RKO (cell line): Measurements from ENCODE around the gene LILRB5.
"Not testable (repeated sequence)": the region's sequence is repeated elsewhere in the genome, so short reads cannot be mapped to it uniquely, and the experiment has no call there.

ENCODE experiments used
- DNase-seq: peaks from one replicate; pipeline ENCODE4 v3.0.0-alpha.2; 2016; ENCODE audit warnings: low spot score

Gene LILRB5

DNA sequence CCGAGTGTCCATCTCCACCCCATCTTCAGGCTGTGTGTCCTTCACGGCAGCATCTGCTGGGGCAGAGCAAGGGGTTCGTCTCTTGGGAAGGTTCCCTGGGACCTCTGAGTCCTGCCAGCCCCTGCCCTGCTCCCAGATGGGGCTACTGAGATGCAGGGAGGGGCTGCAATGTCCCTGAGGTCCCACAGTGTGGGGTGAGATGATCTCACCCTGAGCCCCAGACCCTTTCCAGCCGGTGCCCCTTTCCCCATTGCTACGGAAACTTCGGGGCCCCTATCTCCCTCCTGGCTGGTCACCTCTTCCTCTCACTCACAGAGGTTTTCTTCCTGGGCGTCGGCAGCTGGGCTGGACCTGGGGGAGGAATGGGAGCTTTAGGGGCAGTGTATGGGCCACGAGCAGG lies 18.9 kb upstream of the LILRB5 start:
- DNase-seq: no peak

GRCh38 chr19:54274516-54274915 lies 17.4 kb upstream of the LILRB5 start:
- not testable (repeated sequence) for DNase-seq

DNA sequence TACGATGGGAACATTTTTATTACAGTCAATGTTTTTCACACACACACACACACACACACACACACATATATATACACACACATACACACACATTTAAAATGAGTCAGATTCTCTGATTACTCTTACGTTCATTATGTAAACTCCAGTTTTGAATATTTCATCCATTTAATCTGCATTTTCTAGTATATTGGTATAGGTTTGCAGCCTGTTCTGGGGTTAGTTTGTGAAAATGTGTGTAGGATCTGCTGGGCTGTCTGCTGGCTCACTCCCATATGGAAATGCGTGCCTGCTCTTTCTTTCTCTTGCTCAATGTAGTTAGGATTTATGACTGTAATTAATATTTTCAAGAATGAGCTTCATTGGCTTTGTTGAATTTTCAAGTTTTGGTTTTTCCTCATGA lies 16.7 kb upstream of the LILRB5 start:
- DNase-seq: no peak

- not testable (repeated sequence) for DNase-seq
These were observed 15.1 kb upstream of the LILRB5 start for GRCh38 chr19:54272181-54272580.

DNA sequence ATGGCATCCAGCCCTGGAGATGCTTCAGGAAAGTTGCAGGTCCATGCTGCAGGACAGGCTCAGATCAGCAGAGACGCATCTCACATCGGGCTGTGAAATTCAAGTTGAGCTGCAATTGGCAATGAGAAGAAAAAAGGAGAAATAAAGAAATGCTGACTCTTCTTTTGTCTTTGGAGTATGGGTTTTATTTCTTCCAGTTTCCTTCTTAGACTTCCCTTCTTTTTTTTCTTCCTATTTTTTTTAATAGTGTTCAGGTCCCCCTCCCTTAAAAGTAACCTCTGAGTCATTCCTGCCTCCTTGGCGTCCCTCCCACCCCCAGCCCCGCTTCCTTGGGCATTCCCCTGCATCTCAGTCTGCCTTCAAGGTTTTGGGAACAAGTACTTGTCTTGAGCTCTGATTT lies 14.5 kb upstream of the LILRB5 start:
- DNase-seq: not testable (repeated sequence)

DNA sequence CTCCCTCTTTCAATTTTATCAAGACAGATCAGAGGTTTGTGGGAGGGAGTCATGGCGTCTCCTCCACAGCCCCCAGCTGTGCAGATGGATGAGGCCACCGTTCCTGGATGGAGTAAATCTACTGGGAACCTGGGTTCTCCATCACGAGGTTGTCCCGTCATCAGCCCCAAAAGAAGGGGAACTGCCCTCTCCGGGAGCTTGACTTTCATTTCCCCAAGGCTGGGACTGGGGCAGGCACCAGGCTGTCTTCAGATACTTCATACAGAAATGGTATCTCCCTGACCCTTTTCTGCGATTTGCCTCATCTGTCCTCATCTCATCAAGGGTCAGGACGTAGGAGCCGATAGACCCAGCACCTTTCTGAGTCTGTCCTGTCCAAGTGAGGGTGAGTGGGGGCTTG lies 14.0 kb upstream of the LILRB5 start:
- DNase-seq: no peak

DNA sequence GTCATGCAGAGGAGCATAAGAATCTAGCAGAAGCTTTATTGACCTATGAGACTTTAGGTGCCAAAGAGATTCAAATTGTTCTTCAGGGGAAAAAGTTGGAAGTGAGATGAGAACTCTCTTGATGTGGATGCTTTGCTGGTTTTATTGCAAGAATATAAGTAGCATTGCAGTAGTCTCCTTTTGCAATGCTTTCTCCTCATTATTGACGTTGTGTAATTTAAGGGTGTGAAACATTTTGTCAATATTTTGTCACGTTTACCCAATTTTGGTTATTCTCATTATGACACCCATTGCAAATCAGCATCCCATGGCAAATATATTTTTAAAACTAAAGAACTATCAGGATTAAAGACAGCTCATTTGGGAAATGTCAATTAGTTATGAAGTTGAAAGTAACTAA lies 11.9 kb upstream of the LILRB5 start:
- DNase-seq: no peak

DNA sequence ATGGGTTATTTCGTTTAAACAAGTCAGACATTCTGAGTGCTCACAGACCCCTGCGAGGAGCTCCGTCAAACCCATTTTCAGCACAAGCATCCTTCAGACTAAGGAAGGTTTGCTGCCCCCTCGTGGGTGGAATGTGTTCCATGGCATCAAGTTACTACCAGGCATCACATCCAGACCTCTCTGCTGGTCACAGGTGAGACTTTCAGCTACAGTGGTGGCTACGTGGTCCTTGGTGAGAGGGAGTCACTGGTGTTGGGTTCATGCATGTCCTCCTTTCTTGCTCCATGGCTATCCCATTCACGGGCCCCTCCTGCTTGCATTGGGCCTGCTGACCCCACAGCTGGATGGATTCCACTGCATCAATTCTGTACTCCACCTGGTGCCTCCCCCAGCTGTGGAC lies 9.1 kb upstream of the LILRB5 start:
- peak; percentile 69 for DNase-seq

DNA sequence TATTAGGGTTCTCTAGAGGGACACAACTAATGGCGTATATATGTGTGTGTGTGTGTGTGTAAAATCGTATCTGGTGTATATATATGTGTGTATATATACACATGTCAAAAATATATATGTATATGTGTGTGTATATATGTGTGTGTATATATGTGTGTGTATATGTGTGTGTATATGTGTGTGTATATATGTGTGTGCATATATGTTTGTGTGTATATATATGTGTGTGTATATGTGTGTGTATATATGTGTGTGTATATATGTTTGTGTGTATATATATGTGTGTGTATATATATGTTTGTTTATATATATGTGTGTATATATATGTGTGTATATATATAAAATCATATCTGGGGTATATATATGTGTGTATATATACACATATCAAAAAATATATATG lies 5.4 kb upstream of the LILRB5 start:
- no peak for DNase-seq

- no peak for DNase-seq
These were observed 5.0 kb upstream of the LILRB5 start for GRCh38 chr19:54262066-54262465.

DNA sequence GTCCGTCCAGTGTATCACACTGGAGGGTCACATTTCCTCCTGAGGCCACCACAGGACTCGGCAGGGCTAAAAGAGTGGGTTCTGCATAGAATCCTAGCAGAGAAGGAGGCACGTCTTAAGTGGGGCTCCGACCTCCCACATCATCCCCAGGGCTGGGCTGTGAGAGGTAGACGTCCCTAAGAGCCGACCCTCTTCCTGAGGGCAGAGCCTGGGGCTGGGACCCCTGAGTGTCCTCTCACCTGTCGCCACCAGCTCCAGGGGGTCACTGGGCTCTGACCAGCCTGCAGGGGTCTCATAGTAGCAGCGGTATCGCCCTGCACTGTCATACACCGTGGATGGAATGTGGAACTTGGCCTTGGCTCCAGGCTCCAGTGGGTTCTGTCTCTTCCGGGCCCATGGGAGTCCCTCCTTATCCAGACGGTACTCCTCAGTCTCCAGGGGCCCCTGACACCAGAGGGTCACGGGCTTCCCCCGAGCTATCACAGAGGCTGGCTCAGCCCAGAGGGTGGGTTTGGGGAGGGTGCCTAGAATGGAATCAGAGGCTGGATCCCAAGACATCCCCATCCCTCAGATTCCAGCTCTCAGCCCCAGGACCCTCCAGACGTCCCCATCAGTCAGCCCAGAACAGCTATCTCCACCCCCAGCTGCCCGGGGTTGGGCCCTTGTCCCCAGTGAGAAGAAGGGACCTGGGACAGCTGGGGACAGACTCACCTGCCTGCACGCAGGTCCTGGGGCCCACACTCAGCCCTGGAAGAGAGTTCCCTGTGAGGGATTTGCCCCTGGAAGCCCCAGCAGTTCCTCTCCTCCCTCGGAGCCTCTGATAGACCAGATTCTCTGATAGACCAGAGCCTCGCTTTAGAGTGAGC lies 590 bp downstream of the LILRB5 start:
- DNase-seq: no peak

DNA sequence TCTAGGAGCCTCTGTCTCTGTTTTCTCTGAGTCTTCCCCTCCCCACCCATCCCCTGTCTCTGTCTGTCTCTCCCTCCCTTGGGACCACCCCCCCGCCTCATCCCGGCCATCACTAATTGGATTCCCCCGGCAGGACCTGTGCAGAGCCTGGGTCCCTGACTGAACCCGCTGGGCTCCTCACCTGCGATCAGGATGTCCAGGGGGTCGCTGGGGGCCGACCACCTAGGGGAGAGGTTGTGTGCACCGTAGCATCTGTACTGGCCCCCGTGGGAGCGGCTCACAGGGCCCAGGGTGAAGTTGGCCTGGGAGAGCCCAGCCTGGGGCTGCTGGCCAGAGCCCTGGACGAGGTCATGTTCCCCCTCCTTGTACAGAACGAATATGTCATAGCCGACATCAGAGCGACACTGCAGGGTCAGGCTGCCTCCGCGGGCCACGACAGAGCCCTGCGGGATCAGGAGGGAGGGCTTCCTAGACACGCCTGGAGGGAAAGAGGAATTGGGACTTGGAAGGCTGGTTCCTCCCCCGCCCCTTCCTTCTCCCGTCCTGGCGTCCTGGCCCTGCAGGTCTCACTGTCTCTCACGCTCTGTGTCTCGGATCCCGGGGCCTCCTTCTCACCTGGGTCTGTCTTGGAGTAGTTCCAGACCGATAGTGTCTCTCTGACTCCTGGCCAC lies 1.8 kb downstream of the LILRB5 start:
- no peak for DNase-seq

- DNase-seq: no peak
These were observed 2.7 kb downstream of the LILRB5 start for GRCh38 chr19:54254195-54254906.

- no peak for DNase-seq
These were observed 3.5 kb downstream of the LILRB5 start for GRCh38 chr19:54253331-54254194.

GRCh38 chr19:54252845-54253244 lies 4.2 kb downstream of the LILRB5 start:
- no peak for DNase-seq

- no peak for DNase-seq
These were observed 4.8 kb downstream of the LILRB5 start for GRCh38 chr19:54252243-54252642.

GRCh38 chr19:54248016-54248601 lies 9.0 kb downstream of the LILRB5 start:
- peak; percentile 50 for DNase-seq

DNA sequence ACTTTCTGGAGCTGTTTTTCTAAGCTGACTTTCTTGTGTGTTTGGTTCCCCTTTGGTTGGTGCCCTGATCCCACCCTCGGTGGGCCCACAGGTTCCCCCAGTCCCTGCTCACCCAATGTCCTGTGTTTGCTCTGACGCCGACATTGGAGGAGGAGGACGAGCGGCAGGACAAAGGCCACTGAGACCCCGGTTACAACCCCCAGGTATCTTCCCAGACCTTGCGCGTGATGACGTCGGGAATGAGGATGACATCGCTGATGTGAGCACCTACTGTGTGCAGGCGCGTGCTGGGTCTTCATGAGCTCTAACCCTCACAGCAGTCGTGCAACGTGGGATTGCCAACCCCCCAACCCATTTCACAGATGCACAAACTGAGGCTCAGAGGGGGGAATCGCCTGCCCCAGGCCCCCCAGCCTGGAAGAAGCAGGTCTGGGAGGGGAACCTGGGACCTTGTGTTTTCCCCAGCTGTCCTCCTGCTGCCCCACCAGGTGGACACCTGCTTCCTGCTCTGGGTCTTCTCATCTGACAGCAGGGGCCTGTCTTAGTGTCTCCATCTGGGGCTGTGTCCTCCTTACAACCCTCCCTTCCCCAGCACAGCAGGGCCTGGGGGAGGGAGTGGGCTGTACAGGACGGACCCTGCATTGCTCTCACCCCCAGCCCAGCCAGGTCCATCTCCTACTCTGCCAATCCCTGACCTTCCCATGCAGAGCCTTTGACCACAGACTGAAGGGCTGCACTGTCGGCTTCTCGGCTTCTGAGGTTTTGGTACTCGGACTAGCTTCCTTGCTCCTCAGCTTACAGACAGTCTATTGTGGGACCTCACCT lies 9.8 kb downstream of the LILRB5 start:
- no peak for DNase-seq

- DNase-seq: no peak
These were observed 11.1 kb downstream of the LILRB5 start for GRCh38 chr19:54245936-54246335.

DNA sequence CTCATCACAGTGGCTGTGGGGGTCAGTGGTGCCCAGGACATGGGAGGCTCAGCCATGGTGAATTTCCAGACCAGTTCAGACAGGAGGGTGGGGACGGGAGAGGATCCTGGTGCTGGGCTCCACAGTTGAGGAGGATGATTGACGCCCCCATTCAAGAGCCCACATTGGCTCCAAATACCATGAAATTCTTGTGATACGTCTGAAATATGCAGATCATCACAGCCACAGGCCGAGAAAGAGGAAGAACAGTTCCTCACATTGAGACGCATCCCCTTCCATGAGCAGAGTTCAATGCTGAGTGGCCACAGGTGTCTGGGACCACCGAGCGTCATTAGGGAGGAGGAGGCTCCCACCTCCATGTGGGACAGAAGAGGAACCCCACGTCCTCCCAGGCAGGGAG lies 13.3 kb downstream of the LILRB5 start:
- not testable (repeated sequence) for DNase-seq

- DNase-seq: not testable (repeated sequence)
These were observed 14.4 kb downstream of the LILRB5 start, which contains the start of gene LILRA6 for GRCh38 chr19:54242646-54243045. TSS of gene LILRA6 (minus strand) at chr19:54242790.
